DOHH2 (cell line): ENCODE results near the gene CD47.

Experiments
- CTCF ChIP-seq: fragments of 200-600 bp; sonication (generic); IDR thresholded peaks from one replicate; pipeline ENCODE4 v1.5.1; 2014; ENCODE audit warnings: antibody characterized with exemption, mild to moderate bottlenecking, low read depth, low read length; ENCODE audit not compliant: poor library complexity, severe bottlenecking
- EZH2phosphoT487 ChIP-seq: fragments of 200-600 bp; sonication (generic); IDR thresholded peaks from 2 replicates; pipeline ENCODE4 v1.6.1; 2017; ENCODE audit warnings: borderline replicate concordance, mild to moderate bottlenecking, antibody characterized with exemption, low read length, moderate library complexity, mixed read lengths

- TF ChIP-seq CTCF (no peak), EZH2phosphoT487 (no peak)
Measured at GRCh38 chr3:108064293-108064887, 26.4 kb downstream of the CD47 start.
